GM18861 (cell line): Measurements from ENCODE around the gene STOM.
A peak's percentile ranks its signal among the peaks of the same experiment; 100 is the strongest.

ENCODE experiments used
- ATAC-seq: cut with Tn5 transposase; IDR thresholded peaks from one replicate; pipeline ENCODE4 v1.9.1; 2021; ENCODE audit not compliant: unreplicated experiment

The STOM gene

DNA sequence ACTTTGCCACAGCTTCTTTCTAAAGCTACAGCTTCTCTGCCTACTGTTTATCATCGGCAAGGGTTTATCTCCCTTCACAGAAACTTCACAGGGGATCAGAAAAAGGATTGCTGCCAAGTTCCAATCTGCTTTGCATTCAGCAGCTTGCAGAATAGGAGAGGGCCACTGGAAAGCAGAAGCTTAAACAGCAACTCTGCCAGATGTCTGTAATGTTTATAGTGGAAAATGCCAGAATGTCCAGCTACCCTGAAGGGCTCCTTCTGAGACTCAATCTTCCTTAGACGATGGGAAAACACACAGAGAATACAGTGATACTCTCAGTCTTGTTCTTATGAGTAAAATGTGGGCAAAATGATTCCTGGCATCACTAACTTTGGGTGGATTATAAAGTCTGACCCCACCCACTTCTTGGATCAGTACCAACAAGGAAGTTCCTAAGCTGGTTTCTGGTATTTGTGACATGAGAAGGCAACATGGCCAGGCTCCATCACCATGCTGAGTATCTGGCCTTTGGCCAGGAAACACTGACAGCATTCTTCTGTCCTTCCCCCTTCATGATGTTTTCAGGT is 19.0 kb downstream of the STOM start:
- no peak for ATAC-seq

DNA sequence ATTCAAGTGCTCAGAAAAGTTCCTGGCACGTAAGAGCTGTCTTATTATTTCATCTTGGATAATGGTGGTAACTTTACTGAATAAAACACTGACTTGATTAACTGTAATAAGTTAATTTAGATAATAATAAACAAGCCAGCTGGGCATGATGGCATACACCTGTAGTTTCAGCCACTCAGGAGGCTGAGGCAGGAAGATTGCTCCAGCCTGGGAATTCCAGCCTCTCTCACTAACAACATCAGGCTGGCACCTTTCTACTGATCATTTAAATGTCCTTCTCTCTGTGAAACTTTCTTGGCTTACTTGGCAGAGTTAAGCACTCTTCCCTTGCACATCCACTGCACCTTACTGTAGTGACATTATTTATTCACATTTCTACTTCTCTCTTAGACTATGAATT is 20.0 kb downstream of the STOM start:
- no peak for ATAC-seq

GRCh38 chr9:121349009-121349408 is 21.0 kb downstream of the STOM start:
- no peak for ATAC-seq

DNA sequence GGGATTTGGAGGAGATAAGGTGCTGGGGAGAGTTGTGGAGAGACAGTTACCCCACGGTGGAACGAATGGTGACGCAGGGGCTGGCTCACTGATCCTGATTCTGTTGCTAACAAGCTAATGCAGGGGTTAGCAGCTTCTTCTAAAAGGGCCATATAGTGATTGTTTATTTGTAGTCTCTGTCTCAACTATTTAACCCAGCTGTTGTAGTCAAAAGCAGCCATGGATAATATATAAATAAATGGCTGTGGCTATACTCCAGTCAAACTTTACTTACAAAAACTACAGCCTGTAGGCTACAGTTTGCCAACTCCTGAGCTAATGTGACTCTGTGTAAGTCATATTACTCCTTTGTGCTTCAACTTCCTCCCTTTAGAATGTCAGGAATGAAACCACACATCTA is 21.8 kb downstream of the STOM start:
- ATAC-seq = no peak

DNA sequence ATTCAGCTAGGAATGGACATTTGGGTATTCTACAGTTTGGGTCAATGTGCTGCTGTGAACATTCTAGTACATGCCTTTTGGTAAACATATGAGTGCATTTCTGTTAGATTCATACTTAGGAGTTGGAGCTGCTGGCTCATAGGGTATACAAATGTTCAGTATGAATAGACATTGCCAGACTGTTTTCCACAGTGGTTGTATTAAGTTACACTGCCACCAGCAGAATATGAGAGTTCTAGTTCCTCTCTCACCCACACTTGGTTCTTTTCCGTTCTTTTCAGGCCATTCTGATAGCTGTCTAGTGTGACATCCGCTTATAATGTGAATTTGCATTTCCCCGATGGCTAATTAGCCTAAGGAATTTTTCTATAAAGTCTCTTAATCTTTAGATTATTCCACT is 25.0 kb downstream of the STOM start:
- ATAC-seq = no peak

DNA sequence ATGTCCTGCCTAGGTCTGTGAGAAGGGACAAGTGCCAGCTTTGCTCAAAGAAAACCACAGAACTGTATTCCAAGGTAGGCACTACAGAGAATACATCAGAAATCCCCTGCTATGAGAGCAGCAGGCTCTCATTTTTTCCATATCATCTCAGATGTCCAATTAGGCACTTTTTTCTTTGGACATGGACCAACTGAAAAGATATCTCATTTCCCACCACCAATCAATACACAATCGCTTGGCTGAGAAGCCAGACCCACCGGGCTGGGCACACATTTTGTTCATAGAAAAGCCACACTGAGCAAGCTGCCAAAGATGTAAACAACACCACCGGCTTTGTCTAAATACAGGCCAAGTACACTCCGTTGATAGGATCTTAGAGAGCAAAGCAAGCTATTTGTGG is 25.9 kb downstream of the STOM start:
- no peak for ATAC-seq

GRCh38 chr9:121340676-121341392 is 29.2 kb downstream of the STOM start:
- peak; percentile 91 for ATAC-seq

DNA sequence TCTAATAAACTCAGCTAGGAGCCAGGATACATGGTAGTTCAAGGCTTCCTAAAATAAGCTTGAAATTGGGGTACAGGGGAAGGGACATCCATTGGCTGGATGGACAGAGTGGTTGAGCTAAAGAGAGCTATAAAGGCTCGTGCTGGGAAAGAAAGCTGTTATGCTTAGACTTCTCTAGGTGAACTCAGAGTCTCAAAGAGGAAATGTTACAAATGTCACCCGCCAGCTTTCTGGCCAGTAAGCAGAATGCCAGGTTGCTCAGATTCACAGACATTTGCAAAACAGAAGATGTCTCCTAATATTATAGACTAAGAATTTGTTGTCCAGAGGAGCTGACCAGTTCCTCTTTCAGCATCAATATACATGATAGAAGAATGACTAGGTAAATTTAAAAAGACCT is 30.6 kb downstream of the STOM start:
- no peak for ATAC-seq

GRCh38 chr9:121336665-121337064 is 33.4 kb downstream of the STOM start:
- no peak for ATAC-seq

GRCh38 chr9:121333950-121334773 is 35.9 kb downstream of the STOM start:
- ATAC-seq = no peak

DNA sequence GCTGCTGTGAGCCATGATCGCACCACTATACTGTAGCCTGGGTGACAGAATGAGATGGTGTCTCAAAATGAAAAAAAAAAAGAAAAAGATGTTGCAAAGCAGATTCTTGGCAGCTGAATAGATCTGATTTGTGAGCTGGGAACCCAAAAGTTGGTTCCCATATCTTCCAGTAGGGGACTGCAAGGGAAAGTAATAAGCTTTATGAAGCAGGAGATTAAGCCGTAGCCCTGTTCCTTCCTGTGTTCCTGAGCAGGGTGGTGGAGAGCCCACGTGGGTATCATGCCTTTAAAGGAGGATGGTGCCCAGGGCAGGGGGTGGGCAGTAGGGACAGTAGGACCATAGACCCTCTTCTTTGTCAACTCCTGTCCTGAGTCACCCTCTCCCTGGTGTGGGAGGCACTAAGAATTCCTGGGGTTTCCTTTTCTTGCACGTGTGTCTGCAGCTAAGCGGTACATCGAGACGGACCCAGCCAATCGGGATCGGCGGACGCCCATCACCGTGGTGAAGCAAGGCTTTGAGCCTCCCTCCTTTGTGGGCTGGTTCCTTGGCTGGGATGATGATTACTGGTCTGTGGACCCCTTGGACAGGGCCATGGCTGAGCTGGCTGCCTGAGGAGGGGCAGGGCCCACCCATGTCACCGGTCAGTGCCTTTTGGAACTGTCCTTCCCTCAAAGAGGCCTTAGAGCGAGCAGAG is 37.9 kb downstream of the STOM start:
- ATAC-seq = no peak

- ATAC-seq = no peak
Measured at GRCh38 chr9:121331549-121331948, 38.5 kb downstream of the STOM start.

DNA sequence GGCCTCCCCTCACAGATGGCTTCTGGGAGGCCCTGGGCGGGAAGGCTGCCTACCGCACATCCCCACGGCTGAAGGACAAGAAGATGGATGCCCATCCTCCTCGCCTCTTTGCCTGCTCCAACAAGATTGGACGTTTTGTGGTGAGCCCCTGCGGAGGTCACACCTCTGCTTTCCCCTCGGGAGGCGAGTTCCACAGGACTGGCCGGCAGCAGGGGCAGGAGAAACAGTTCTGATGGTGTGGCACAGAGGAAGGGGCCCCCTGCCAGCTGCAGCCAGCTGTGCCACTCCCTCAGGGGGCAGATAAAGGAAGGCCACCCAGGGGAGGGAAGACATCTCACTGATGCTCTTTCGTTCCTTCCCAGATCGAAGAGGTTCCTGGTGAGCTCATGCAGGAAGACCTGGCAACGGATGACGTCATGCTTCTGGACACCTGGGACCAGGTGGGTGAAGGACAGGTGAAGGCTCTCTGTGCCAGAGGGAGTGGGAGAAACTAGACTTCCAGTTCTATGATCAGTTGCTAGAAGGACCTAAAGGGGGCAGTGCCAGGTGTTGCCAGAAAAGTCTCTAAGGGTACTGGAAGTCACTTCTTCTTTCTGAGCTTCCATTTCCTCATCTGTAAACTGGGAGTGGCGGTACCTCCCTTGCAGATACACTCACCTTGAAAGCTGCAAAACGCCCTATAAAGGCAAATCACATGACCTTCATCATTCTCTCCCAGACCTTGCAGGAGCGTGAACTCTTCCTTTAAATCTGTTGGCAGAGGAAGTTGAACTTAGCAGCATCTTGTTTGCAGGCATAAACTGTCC is 41.0 kb downstream of the STOM start:
- no peak for ATAC-seq

- no peak for ATAC-seq
Measured at GRCh38 chr9:121328476-121328875, 41.6 kb downstream of the STOM start.

GRCh38 chr9:121326901-121327613 is 43.0 kb downstream of the STOM start:
- no peak for ATAC-seq

DNA sequence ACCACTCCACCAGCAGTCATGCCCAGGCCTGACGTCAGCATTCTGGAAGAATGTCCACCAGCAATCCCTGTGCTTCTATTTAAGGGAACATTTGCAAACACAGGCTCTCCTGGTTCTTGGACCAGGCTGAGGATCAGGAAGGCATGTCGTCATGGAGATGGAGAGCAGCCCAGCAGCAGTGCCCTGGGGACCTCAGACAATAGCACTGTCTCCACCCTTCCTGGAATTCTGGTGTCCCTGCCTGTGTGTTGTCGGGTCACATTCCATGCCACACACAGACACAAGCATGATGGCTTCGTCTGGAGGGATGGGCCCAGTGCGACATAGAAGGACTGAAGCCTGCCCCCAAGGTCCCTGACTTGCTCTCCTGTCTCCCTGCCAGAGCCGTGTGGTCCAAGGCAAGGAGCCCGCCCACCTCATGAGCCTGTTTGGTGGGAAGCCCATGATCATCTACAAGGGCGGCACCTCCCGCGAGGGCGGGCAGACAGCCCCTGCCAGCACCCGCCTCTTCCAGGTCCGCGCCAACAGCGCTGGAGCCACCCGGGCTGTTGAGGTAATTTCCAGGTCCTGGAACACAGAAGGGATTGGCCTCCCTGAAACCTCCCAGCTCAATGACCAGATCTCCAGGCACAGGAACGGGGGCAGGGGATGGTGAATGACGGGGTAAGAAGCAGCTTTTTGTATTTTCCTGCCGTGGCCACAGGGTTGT is 43.8 kb downstream of the STOM start:
- ATAC-seq = no peak

DNA sequence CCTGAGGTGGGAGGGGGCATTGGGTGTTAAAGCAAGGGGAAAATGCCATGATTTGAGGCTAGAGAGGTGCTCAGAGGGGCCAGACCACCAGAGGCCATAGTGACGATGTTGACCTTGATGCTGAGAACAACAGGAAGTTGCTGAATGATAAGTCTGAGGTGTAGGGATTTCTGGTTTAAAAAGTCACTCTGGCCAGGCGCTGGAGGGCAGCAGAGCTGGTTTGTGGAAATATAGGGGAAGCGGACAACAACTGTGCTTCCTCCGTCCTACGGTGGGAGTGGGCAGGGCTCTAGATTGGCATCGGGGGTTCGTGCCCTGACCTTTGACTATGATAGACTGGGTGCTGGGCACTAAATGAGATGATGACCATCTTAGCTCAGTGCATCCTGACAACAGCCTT is 44.7 kb downstream of the STOM start:
- ATAC-seq = no peak

DNA sequence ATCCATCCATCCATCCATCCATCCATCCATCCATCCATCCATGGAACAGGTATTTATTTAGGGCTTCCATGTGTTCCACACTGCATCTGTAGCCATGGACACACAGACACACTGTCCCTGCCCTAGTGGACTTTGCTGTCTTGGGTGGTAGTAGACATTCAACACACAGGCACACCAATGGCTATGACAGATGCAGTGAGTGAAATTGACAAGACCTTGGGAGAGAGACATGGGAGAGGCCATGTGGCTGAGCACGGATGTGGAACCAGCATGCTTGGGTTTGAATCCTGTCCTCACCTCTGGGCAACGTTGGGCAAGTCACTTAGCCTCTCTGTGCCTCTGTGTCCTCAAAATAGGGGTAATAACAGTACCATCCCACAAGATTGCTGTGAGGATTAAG is 45.3 kb downstream of the STOM start:
- no peak for ATAC-seq

GRCh38 chr9:121324316-121324715 is 45.7 kb downstream of the STOM start:
- no peak for ATAC-seq
